ENCODE results near the gene BAIAP2L1.

- no peak for TF ChIP-seq CTCF (IDR thresholded peaks at IDR 0.05)
- TF ChIP-seq POLR2A (IDR thresholded peaks at IDR 0.05), result no peak
Measured at GRCh38 chr7:98334081-98334480, 66.8 kb downstream of the BAIAP2L1 start.

All from esophagus squamous epithelium (tissue), 4 donors.